IMR-90 (cell line): ENCODE data around the gene TNS3. TPM values are rescaled to one million over a fixed set of nuclear protein-coding genes. Genes with fewer than 3 reads are reported as not detected.

Source experiments
- ATAC-seq: fragments of 200-7000 bp; cut with Tn5 transposase; 2 replicates; pipeline ENCODE4 v1.9.1; 2020; ENCODE audit warnings: low read depth, mild to moderate bottlenecking, moderate library complexity
- BruUV-seq: library from RNA; stranded (reverse); fragments of 400-500 nt; replicated peaks from 2 replicates; lab custom pipeline; 2021; lab: Mats Ljungman, UMichigan
- CTCF ChIA-PET: fragments of 300-600 bp; formaldehyde crosslinking; extraction: SDS; loops from one replicate; lab custom pipeline; 2021; ENCODE audit warnings: antibody characterized with exemption; lab: Yijun Ruan, JAX
- POLR2A ChIA-PET: fragments of 300-600 bp; sonication (Branson Sonifier 250); formaldehyde crosslinking; loops from one replicate; lab custom pipeline; 2022; ENCODE audit warnings: antibody characterized with exemption; ENCODE audit not compliant: unreplicated experiment; lab: Charles Lee
- DNase-seq: peaks from one replicate; pipeline ENCODE4 v3.0.0; 2013
- H2AFZ ChIP-seq: replicated peaks from 2 replicates; pipeline ENCODE3; 2013; ENCODE audit warnings: low read length, mild to moderate bottlenecking; ENCODE audit not compliant: poor library complexity
- H2AK5ac ChIP-seq: 2 replicates; pipeline ENCODE4 v1.6.1; 2013; ENCODE audit warnings: low read depth, low read length, inconsistent platforms
- H2AK9ac ChIP-seq: replicated peaks from 2 replicates; pipeline ENCODE3; 2013; ENCODE audit warnings: mild to moderate bottlenecking, low read depth, low read length, moderate library complexity; ENCODE audit not compliant: poor library complexity
- H2BK120ac ChIP-seq: 2 replicates; pipeline ENCODE4 v1.6.1; 2013; ENCODE audit warnings: low read depth, low read length, inconsistent platforms
- H2BK15ac ChIP-seq: 3 replicates; pipeline ENCODE4 v1.6.1; 2013; ENCODE audit warnings: low read depth, low read length, inconsistent platforms
- H2BK20ac ChIP-seq: 2 replicates; pipeline ENCODE4 v1.6.1; 2013; ENCODE audit warnings: low read depth, mild to moderate bottlenecking, inconsistent platforms, low read length, moderate library complexity
- H2BK5ac ChIP-seq: 2 replicates; pipeline ENCODE4 v1.6.1; 2013; ENCODE audit warnings: mild to moderate bottlenecking, low read depth, low read length, inconsistent platforms; ENCODE audit not compliant: poor library complexity, severe bottlenecking
- H3K14ac ChIP-seq: replicated peaks from 2 replicates; pipeline ENCODE4 v1.6.1; 2013; ENCODE audit warnings: low read depth, low read length, inconsistent platforms
- H3K18ac ChIP-seq: 2 replicates; pipeline ENCODE4 v1.6.1; 2013; ENCODE audit warnings: low read depth, low read length, control low read depth
- H3K23ac ChIP-seq: 2 replicates; pipeline ENCODE4 v1.6.1; 2013; ENCODE audit warnings: low read depth, low read length, inconsistent platforms
- H3K27ac ChIP-seq: 2 replicates; pipeline ENCODE4 v1.5.1; 2013; ENCODE audit warnings: mild to moderate bottlenecking, control low read depth, low read length; ENCODE audit not compliant: insufficient read depth
- H3K27me3 ChIP-seq: 2 replicates; pipeline ENCODE4 v1.6.1; 2013; ENCODE audit warnings: low read length; ENCODE audit not compliant: control insufficient read depth, insufficient read depth
- H3K36me3 ChIP-seq: 2 replicates; pipeline ENCODE4 v1.6.1; 2013; ENCODE audit warnings: low read length, mixed read lengths; ENCODE audit not compliant: control insufficient read depth, insufficient read depth
- H3K4ac ChIP-seq: 2 replicates; pipeline ENCODE4 v1.6.1; 2013; ENCODE audit warnings: low read depth, low read length, inconsistent platforms
- H3K4me1 ChIP-seq: 2 replicates; pipeline ENCODE4 v1.6.1; 2013; ENCODE audit warnings: low read length, mixed read lengths; ENCODE audit not compliant: control insufficient read depth, insufficient read depth
- H3K4me2 ChIP-seq: 2 replicates; pipeline ENCODE4 v1.6.1; 2013; ENCODE audit warnings: low read depth, mild to moderate bottlenecking, control low read depth, low read length, moderate library complexity
- H3K4me3 ChIP-seq: 2 replicates; pipeline ENCODE4 v1.5.1; 2013; ENCODE audit warnings: low read depth, mild to moderate bottlenecking, control low read depth, low read length, moderate library complexity; ENCODE audit not compliant: insufficient read depth
- H3K56ac ChIP-seq: 2 replicates; pipeline ENCODE4 v1.6.1; 2013; ENCODE audit warnings: low read length, inconsistent platforms; ENCODE audit not compliant: insufficient read depth; ENCODE audit errors: extremely low read depth
- H3K79me1 ChIP-seq, 2 experiments: 2 replicates each; pipeline ENCODE4 v1.6.1; 2013; ENCODE audit warnings: low read length in 2 of 2, inconsistent platforms in 1 of 2, low read depth in 1 of 2
- H3K9ac ChIP-seq: 2 replicates; pipeline ENCODE4 v1.6.1; 2013; ENCODE audit warnings: low read depth, low read length, control low read depth
- H3K9me1 ChIP-seq: 2 replicates; pipeline ENCODE4 v1.6.1; 2013; ENCODE audit warnings: low read length, inconsistent platforms; ENCODE audit not compliant: insufficient read depth
- H3K9me3 ChIP-seq: 2 replicates; pipeline ENCODE4 v1.6.1; 2013; ENCODE audit warnings: low read length; ENCODE audit not compliant: control insufficient read depth, insufficient read depth
- H4K20me1 ChIP-seq: 2 replicates; pipeline ENCODE4 v1.6.1; 2013; ENCODE audit warnings: low read length, inconsistent platforms; ENCODE audit not compliant: insufficient read depth
- H4K5ac ChIP-seq: 2 replicates; pipeline ENCODE4 v1.6.1; 2013; ENCODE audit warnings: mild to moderate bottlenecking, low read depth, low read length, control low read depth
- H4K8ac ChIP-seq, 2 experiments: 2 replicates each; pipeline ENCODE4 v1.6.1; 2013; ENCODE audit warnings: low read depth in 2 of 2, low read length in 2 of 2, control low read depth in 1 of 2, inconsistent platforms in 1 of 2
- H4K91ac ChIP-seq: 2 replicates; pipeline ENCODE4 v1.6.1; 2013; ENCODE audit warnings: low read depth, low read length, inconsistent platforms; ENCODE audit not compliant: insufficient read depth
- FOS ChIP-seq: fragments of 150-350 bp; IDR thresholded peaks from 2 replicates; pipeline ENCODE4 v1.6.1; 2016; ENCODE audit warnings: low read depth, low read length
- NFE2L2 ChIP-seq: fragments of 150-350 bp; IDR thresholded peaks from 2 replicates; pipeline ENCODE4 v1.6.1; 2016; ENCODE audit warnings: low read depth, mild to moderate bottlenecking, low read length
- WGBS, 2 experiments: methylation state at CpG; one replicate each; pipeline versions ENCODE4 v1.1.5 to v1.1.7; 2013; ENCODE audit warnings: missing lambda C conversion rate in 2 of 2; ENCODE audit not compliant: insufficient read length in 1 of 2; ENCODE audit errors: extremely low coverage in 2 of 2; 5-methylcytosine and 5-hydroxymethylcytosine counted together
- dilution Hi-C: fragments of 300-500 bp; cut with HindIII; formaldehyde crosslinking; loops from one replicate; pipeline ENCODE4 v1.14.3; 2018; ENCODE audit warnings: low sequenced_read_pairs; ENCODE audit not compliant: unreplicated experiment
- in situ Hi-C: fragments of 300-500 bp; cut with MboI; formaldehyde crosslinking; loops from 3 replicates; pipeline ENCODE4 v1.14.3; 2019; ENCODE audit warnings: low sequenced_read_pairs, inconsistent platforms, mixed read lengths
- intact Hi-C: fragments of 100-400 bp; cut with micrococcal nuclease; formaldehyde crosslinking; loops from 2 replicates; pipeline ENCODE4 v1.10.0; 2022
- polyA plus RNA-seq, 3 experiments: library from polyadenylated mRNA; depleted of rRNA; stranded (reverse); fragments of >200 nt; gene quantifications; 2 replicates each; pipeline ENCODE4 v1.2.3, GENCODE V29; 2012; ENCODE audit warnings: low replicate concordance in 1 of 3
- total RNA-seq: library from RNA; depleted of rRNA; stranded (reverse); fragments of >200 nt; gene quantifications from 2 replicates; pipeline ENCODE4 v1.2.3, GENCODE V29; 2012

TNS3 gene
- total and polyA plus RNA-seq, 2 of the 4 experiments (the other 2 are of a cell fraction), result 64.3 to 79.2 TPM

GRCh38 chr7:47256016-47256415, 325.9 kb downstream of the TNS3 start:
- H3K79me1 ChIP-seq, result peaks cover 0 to 4% of the 10 kb centered on the region in 2 experiments; a peak in 1 of 4 replicates
- no peak for ATAC-seq
- H4K91ac ChIP-seq, result no peak overlapping the region
- H2BK20ac ChIP-seq, result no peak overlapping the region
- dilution Hi-C loops, result no loop called here
- BruUV-seq, result no TSS peak
- no peak overlapping the region for H3K23ac ChIP-seq
- no peak for TF ChIP-seq NFE2L2
- no peak for TF ChIP-seq FOS
- no peak for DNase-seq
- H4K5ac ChIP-seq, result no peak overlapping the region
- H3K36me3 ChIP-seq, result no peaks in the 10 kb centered on the region
- no peak overlapping the region for H3K4me2 ChIP-seq
- H3K18ac ChIP-seq, result no peak overlapping the region
- H2AK9ac ChIP-seq, result no peak overlapping the region
- no peak overlapping the region for H2AFZ ChIP-seq
- H2BK15ac ChIP-seq, result no peak overlapping the region
- no peak overlapping the region for H3K9ac ChIP-seq
- no peak overlapping the region for H3K27ac ChIP-seq
- H4K8ac ChIP-seq, result no peak overlapping the region
- intact Hi-C loops, result no loop called here
- no peak overlapping the region for H2BK120ac ChIP-seq
- POLR2A ChIA-PET, result no interaction called here
- H2BK5ac ChIP-seq, result no peak overlapping the region
- CTCF ChIA-PET, result no interaction called here
- no peak overlapping the region for H3K4me3 ChIP-seq
- WGBS, 2 experiments, result no CpG with 5 or more reads among the region's 4 CpGs
- no peak overlapping the region for H3K4ac ChIP-seq
- in situ Hi-C loops, result loop anchor here (25.0 kb wide), 1 partner anchor 856 kb away; no protein-coding TSS in a partner anchor
- peaks cover 6% of the 10 kb centered on the region for H3K4me1 ChIP-seq
- no peaks in the 10 kb centered on the region; the same call in 1 of the 2 replicates for H4K20me1 ChIP-seq
- no peaks in the 10 kb centered on the region for H3K9me3 ChIP-seq
- H2AK5ac ChIP-seq, result no peak overlapping the region
- H3K56ac ChIP-seq, result no peak overlapping the region
- H3K14ac ChIP-seq, result 0 out of 2 replicates have a peak overlapping the region, but pooled peaks have one; percentile 7
- H3K9me1 ChIP-seq, result peaks cover 4% of the 10 kb centered on the region; the same call in 1 of the 2 replicates
- no peaks in the 10 kb centered on the region for H3K27me3 ChIP-seq
